NCI-H1930 (cell line): Measurements from ENCODE around the gene LAMB4.
"Not testable (repeated sequence)": the region's sequence is repeated elsewhere in the genome, so short reads cannot be mapped to it uniquely, and the experiment has no call there.

ENCODE experiments used
- DNase-seq, 2 experiments: peaks; one replicate each; lab custom pipeline; 2025; lab: John Stamatoyannopoulos, UW

Gene LAMB4

DNA sequence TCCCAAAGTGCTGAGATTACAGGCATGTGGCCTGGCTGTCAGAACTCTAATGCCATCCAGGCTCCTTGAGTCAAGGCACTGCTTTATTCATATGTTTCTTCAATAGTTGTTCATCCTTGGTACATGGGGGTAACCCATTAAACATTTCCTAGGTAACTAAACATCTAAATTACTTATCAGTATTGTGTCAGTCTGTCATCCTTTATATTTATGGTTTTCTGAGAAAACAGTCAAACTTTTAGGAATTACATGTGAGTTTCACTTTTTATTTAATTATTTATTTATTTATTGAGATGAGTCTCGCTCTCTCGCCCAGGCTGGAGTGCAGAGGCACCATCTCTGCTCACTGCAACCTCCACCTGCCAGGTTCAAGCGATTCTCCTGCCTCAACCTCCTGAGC lies 81.7 kb downstream of the LAMB4 start:
- DNase-seq = no peak

GRCh38 chr7:108046952-108047506 lies 83.1 kb downstream of the LAMB4 start:
- no peak for DNase-seq

DNA sequence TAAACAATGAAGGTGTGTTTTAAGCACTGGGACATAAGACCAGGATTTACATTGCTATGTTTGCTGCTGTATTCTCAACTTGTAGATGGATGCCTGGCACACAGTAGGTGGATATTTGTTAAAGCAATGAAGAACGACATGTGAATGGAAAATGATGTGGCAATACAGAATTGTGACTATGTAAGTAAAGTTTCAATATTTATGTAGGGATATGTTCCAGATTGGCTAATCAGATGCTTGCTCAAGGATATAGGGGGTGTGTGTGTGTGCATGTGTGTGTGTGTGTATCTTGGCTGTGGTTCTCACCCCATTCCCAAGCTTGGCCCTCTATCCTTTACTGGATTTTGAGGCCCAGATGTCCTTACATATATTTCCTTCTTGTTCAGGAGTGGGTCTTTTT lies 84.5 kb downstream of the LAMB4 start:
- DNase-seq = no peak

- no peak for DNase-seq
Measured at GRCh38 chr7:108045154-108045553, 85.0 kb downstream of the LAMB4 start.

DNA sequence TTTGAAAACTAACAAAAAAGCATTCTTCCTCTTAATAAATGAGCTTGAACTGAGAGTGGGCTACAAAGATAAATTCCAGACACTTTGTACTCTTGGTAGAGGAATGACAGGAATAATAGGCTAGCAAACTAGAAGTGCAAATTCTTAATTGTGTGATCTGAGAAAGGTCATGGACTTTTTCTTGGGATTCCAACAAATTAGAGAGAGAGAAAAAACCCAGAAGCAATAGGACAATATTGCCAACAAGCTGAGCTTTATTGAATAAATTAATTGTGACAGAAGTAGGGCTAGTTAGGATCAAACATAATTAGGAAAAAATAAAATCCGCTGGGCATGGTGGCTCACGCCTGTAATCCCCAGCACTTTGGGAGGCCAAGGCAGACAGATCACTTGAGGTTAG lies 85.8 kb downstream of the LAMB4 start:
- no peak for DNase-seq

GRCh38 chr7:108038986-108039385 lies 91.2 kb downstream of the LAMB4 start:
- no peak for DNase-seq

DNA sequence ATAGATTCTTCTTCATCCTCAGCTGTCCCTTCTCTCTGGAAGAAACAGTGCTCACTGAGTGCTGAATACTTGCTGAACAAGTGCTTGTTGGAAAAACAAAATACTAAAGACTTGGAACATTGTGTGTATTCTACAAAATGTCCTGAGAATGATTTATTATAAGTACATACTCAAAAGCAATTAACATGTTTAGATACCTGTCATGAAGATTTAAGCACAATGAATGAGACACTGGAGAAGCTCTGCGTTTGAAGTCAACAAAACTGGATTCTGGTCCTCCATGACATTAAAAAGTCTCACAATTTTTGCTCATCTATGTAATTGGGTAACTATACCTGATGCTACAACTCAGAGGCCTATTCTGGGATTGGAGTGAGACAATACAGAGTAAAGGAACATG lies 92.4 kb downstream of the LAMB4 start:
- DNase-seq = no peak

DNA sequence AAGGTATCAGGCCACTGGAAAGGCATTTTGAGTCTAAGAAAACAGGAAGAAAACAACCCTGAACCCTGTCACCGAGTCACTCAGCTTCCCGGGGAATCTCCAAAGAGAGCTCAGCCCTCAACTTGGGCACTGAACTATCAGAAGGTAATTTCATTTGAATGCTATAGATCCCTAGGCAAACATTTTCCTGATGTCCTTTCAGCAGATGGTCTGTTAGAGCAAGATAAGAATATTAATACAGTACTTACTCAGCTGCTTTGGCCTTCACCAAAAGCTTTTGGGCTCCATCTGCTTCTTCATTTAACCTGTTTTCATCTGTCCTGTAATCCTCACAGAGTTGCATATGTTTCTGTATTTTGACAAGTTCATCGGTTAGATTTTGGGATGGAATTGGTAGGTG lies 93.0 kb downstream of the LAMB4 start:
- no peak for DNase-seq

- DNase-seq = no peak
Measured at GRCh38 chr7:108034586-108034985, 95.6 kb downstream of the LAMB4 start.

DNA sequence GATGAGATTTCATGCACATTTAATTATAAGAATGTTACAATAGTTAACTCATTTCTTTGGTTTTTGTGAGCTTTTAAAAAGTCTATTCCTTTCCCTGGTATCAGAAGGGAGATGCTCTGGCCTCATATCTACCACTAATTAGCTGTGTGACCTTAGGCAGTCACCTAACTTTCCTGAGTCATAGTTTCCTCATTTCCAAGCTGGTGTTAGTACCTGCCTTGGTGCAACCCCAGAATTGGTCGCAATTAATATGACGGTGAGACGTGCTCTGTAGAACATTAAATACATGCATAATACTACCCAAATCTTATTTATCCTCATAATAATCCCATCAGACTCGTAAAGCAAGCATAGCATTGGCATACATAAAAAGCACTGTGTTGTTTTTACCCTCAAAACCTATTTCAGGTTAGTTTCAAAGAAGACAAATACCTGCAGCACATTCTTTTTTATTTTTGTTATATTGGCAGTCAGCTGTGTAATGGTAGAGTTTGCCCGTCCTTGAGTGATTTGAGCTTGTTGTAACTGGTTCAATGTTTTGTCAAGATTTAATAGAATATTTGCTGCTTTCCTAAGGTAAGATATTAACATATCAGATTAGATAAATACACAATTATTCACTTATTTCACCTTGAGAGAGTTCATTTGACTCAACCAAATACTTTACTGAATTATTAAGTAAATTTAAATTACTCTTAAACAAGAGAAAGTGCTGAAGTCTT lies 96.2 kb downstream of the LAMB4 start:
- no peak for DNase-seq

DNA sequence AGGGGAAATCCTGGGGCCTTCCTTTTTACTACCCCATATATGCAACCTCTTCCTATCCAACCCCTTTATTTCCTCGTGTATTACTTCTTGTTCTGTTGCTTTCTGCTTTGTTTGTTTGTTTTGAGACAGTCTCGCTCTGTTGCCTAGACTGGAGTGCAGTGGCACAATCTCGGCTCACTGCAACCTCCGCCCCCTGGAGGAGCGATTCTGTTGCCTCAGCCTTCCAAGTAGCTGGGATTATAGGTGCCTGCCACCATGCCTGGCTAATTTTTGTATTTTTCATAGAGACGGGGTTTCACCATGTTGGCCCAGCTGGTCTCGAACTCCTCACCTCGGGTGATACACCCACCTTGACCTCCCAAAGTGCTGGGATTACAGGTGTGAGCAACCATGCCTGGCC lies 96.9 kb downstream of the LAMB4 start:
- DNase-seq = not testable (repeated sequence)

DNA sequence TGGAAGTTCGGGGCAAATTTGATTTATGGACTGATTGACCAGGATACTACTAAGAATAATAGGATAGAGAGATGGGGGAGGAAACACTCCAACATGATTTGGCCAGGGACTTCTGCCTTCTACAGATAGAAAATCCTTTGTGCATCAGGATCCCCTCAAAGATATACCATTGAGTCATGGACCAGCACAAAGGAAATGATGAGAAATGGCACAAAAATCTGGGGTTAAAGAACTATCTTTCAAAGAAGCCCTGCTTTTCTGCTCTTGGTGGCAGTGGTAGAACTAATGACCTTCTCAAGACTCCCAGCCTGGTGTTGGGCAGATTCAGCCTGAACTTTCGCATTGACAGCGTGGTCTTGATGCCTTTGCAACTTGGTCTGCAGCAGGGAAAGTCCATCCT lies 99.6 kb downstream of the LAMB4 start:
- DNase-seq = no peak

- DNase-seq = no peak
Measured at GRCh38 chr7:108029034-108029433, 101.1 kb downstream of the LAMB4 start.

- no peak for DNase-seq
Measured at GRCh38 chr7:108028111-108028510, 102.0 kb downstream of the LAMB4 start.

GRCh38 chr7:108027239-108027638 lies 102.9 kb downstream of the LAMB4 start:
- DNase-seq = no peak

- DNase-seq = no peak
Measured at GRCh38 chr7:108026647-108027046, 103.5 kb downstream of the LAMB4 start.

- DNase-seq = no peak
Measured at GRCh38 chr7:108026116-108026515, 104.0 kb downstream of the LAMB4 start.

GRCh38 chr7:108024538-108024937 lies 105.6 kb downstream of the LAMB4 start:
- no peak for DNase-seq

DNA sequence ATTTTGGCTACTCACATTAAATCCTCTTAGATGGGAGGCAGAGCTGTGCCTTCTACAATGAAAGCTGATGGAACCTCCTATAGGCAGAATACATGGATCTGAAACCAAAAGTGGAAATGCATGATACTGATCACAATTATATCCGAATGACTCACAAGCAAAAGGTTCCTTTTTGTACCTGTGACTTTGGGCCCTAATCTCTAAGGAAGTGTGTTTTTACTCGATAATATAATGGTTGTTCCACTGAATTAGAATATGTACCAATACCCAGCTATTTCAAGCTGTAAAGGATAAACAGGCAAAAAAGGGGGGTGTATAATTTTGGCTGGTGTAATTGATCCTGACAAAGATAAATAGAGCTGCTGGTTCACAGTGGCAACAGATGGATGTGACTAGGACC lies 109.6 kb downstream of the LAMB4 start:
- no peak for DNase-seq

DNA sequence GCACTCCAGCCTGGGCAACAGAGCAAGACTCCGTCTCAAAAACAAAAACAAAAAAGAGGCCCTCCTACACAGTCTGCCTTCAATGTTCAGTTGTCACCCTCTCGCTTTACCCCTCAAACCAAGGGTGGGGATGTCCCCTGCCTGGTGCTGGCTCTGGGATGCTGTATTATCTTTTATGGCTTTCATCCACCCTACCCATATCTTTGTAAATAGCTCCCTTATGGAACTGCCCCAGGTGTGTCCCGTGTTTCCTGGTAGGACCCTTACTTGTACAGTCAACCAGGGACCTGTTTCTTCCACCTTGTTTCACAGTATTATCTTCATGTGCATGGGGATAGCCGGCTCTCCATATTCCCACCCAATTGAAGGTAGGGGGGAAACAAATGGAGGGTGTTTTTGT lies 111.5 kb downstream of the LAMB4 start:
- DNase-seq = no peak

- DNase-seq = no peak
Measured at GRCh38 chr7:108017776-108018151, 112.4 kb downstream of the LAMB4 start.

DNA sequence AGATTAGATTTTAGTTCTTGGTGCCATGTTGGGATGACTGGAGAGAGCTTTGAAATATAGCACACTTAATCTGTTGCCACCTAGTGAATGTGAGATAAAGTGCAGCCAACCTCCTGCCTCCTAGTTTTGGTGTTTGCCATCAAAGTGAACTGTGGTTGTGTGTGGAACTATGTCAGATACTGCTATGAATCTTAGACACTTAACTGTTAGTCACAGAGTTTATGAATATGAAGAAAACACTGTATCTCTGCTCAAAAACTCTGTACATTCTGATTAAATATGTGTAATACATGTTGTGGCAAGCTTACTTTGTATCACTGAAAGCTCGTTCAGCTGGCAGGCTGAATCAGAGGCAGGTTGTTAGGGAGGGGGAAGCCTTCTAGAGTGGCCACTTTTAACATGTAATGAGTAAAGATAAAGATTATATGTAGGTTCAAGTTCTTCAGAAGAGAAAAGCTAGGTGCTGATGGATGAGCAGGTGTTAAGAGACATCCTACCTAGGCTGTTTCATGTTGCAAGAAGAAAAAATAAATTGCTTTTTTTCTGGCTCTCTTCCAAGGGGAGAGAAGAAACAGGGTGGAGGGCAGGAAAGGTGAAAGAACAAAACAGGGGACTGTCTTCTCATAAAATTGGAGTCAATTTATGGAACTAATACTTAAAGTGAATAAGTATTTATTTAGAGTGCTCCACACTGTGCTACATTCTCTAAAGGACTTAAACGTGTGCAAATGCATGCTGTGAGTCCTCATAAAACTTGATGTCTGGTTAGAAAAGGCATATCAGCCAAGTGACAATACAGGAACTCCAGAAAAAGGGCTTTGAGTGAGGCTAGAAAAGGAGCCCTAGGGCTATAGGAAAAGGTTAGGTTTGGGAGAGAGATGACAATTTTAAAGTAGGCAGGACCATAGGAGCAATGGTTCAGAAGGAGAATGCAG lies 113.1 kb downstream of the LAMB4 start:
- DNase-seq = no peak

GRCh38 chr7:108015740-108016139 lies 114.4 kb downstream of the LAMB4 start:
- no peak for DNase-seq
